ENCODE measurements around the gene OTUD7B.

Gene OTUD7B

GRCh38 chr1:149927056-149927562 is 83.4 kb downstream of the OTUD7B start:
- peaks cover 40 to 83% of the 10 kb centered on the region in 2 experiments for H3K36me3 ChIP-seq (ENCODE audit: control insufficient read depth in 1 of 2, insufficient read depth in 2 of 2, low read depth in 1 of 2, low read length in 2 of 2)
- H3K27me3 ChIP-seq (ENCODE audit: control insufficient read depth in 1 of 2, insufficient read depth in 1 of 2, low read length in 2 of 2): no peaks in the 10 kb centered on the region
- H3K27ac ChIP-seq (ENCODE audit: low read length, poor library complexity, severe bottlenecking): peak overlapping the region; percentile 88
- peaks cover 19% of the 10 kb centered on the region for H3K79me1 ChIP-seq (replicated peaks; ENCODE audit: low read length, poor library complexity, severe bottlenecking)
- DNase-seq: no peak
- H3K4ac ChIP-seq (ENCODE audit: low read depth in 1 of 2, low read length in 2 of 2): peak overlapping the region; percentile 6 to 86
- H2BK12ac ChIP-seq (ENCODE audit: low read length in 2 of 2): no peak overlapping the region
- peak overlapping the region; percentile 91 to 97 for H3K4me3 ChIP-seq (ENCODE audit: insufficient read depth in 1 of 2, low read depth in 1 of 2, low read length in 2 of 2)
- H4K8ac ChIP-seq (ENCODE audit: low read length): peak overlapping the region; percentile 70
- peaks cover 9% of the 10 kb centered on the region for H3K4me1 ChIP-seq (ENCODE audit: control insufficient read depth, insufficient read depth, low read depth, low read length)
- peak overlapping the region in 1 of 2 experiments; percentile 92 for H3K18ac ChIP-seq (ENCODE audit: low read depth in 1 of 2, low read length in 2 of 2)
- 2% methylated on average over 4 of the region's 10 CpGs for WGBS
- peak overlapping the region; percentile 70 for H2AK5ac ChIP-seq (ENCODE audit: low read length, severe bottlenecking)
- peak overlapping the region; percentile 20 for H3K4me2 ChIP-seq (ENCODE audit: low read length, poor library complexity, severe bottlenecking)
- no peak overlapping the region for H3K23ac ChIP-seq (ENCODE audit: low read length in 2 of 2)
- H3K9me3 ChIP-seq (ENCODE audit: control insufficient read depth, low read length): no peaks in the 10 kb centered on the region
- H2BK120ac ChIP-seq (ENCODE audit: low read depth, low read length): no peak overlapping the region
- peak overlapping the region; percentile 99 for H3K9ac ChIP-seq (ENCODE audit: low read length)
- H3K14ac ChIP-seq (ENCODE audit: low read length in 2 of 2): no peak overlapping the region
- H2BK5ac ChIP-seq (ENCODE audit: low read depth, low read length, poor library complexity, severe bottlenecking): peak overlapping the region; percentile 74
- H2AFZ ChIP-seq (ENCODE audit: low read depth, low read length): no peak overlapping the region
- H4K91ac ChIP-seq (ENCODE audit: low read length): no peak overlapping the region
- peak overlapping the region; percentile 34 for H2BK15ac ChIP-seq (ENCODE audit: low read depth, poor library complexity, severe bottlenecking)

DNA sequence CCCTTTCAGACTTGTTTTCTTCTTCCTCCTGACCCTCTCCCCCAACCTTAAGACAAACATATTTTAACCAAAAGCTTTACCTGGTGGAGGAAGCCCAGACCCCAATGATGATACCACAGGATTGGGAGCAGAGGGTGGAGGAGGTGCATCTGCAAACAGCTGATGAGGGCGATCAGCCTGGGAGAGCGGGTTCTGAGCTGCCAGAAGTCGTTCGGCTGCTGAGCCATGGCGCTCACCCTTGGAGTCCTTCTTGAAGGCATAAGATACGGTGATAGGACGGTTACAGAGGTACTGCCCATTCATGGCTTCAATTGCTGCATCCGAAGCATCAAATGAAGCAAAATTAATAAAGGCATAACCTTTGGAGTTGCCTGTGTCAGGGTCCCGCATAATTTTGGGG is 84.2 kb downstream of the OTUD7B start:
- no peak overlapping the region for H2BK120ac ChIP-seq (ENCODE audit: low read depth, low read length)
- H3K4me3 ChIP-seq (ENCODE audit: insufficient read depth in 1 of 2, low read depth in 1 of 2, low read length in 2 of 2): peak overlapping the region in 1 of 2 experiments; percentile 97
- H3K18ac ChIP-seq (ENCODE audit: low read depth in 1 of 2, low read length in 2 of 2): no peak overlapping the region
- no peak overlapping the region for H2AFZ ChIP-seq (ENCODE audit: low read depth, low read length)
- peak overlapping the region in 1 of 2 experiments; percentile 42 for H3K23ac ChIP-seq (ENCODE audit: low read length in 2 of 2)
- peak overlapping the region; percentile 6 for H3K4me2 ChIP-seq (ENCODE audit: low read length, poor library complexity, severe bottlenecking)
- H3K36me3 ChIP-seq (ENCODE audit: control insufficient read depth in 1 of 2, insufficient read depth in 2 of 2, low read depth in 1 of 2, low read length in 2 of 2): peaks cover 36 to 83% of the 10 kb centered on the region in 2 experiments
- H3K14ac ChIP-seq (ENCODE audit: low read length in 2 of 2): no peak overlapping the region
- 97% methylated on average over 9 of the region's 9 CpGs for WGBS
- H3K9me3 ChIP-seq (ENCODE audit: control insufficient read depth, low read length): no peaks in the 10 kb centered on the region
- H3K79me1 ChIP-seq (replicated peaks; ENCODE audit: low read length, poor library complexity, severe bottlenecking): peaks cover 19% of the 10 kb centered on the region
- no peak overlapping the region for H4K91ac ChIP-seq (ENCODE audit: low read length)
- no peak for DNase-seq
- H2BK5ac ChIP-seq (ENCODE audit: low read depth, low read length, poor library complexity, severe bottlenecking): no peak overlapping the region
- H2BK15ac ChIP-seq (ENCODE audit: low read depth, poor library complexity, severe bottlenecking): no peak overlapping the region
- H3K27me3 ChIP-seq (ENCODE audit: control insufficient read depth in 1 of 2, insufficient read depth in 1 of 2, low read length in 2 of 2): no peaks in the 10 kb centered on the region
- no peak overlapping the region for H2AK5ac ChIP-seq (ENCODE audit: low read length, severe bottlenecking)
- no peak overlapping the region for H3K9ac ChIP-seq (ENCODE audit: low read length)
- H4K8ac ChIP-seq (ENCODE audit: low read length): no peak overlapping the region
- no peak overlapping the region for H2BK12ac ChIP-seq (ENCODE audit: low read length in 2 of 2)
- H3K27ac ChIP-seq (ENCODE audit: low read length, poor library complexity, severe bottlenecking): no peak overlapping the region
- H3K4ac ChIP-seq (ENCODE audit: low read depth in 1 of 2, low read length in 2 of 2): no peak overlapping the region
- H3K4me1 ChIP-seq (ENCODE audit: control insufficient read depth, insufficient read depth, low read depth, low read length): peaks cover 9% of the 10 kb centered on the region

DNA sequence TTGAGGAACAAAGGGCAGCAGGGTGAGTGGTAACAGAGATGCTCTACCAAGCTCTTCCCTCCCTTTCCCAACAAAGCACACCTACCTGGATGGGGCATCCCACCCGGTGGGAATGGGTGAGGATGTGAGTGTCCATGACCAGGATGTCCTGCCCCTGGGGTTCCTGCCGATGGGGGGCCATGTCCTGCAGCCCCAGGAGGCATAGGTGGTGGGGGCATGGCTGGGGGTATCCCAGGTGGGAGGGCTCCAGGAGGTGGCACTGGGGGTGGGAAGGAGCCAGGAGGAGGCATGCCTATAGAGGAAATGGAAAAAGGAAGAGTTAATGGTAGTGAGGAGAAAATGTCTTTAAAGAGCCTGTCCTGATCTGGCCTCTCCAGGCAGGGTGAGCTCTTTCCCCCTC is 84.8 kb downstream of the OTUD7B start:
- 100% methylated on average over 2 of the region's 2 CpGs for WGBS
- H2BK15ac ChIP-seq (ENCODE audit: low read depth, poor library complexity, severe bottlenecking): no peak overlapping the region

GRCh38 chr1:149925345-149925744 is 85.2 kb downstream of the OTUD7B start:
- H2BK5ac ChIP-seq (ENCODE audit: low read depth, low read length, poor library complexity, severe bottlenecking): no peak overlapping the region
- 97% methylated on average over 3 of the region's 3 CpGs for WGBS
- H2BK12ac ChIP-seq (ENCODE audit: low read length in 2 of 2): no peak overlapping the region

More for the DNA sequence above, 84.8 kb downstream of the OTUD7B start:
- peaks cover 32 to 77% of the 10 kb centered on the region in 2 experiments for H3K36me3 ChIP-seq (ENCODE audit: control insufficient read depth in 1 of 2, insufficient read depth in 2 of 2, low read depth in 1 of 2, low read length in 2 of 2)
- H3K79me1 ChIP-seq (replicated peaks; ENCODE audit: low read length, poor library complexity, severe bottlenecking): peaks cover 17% of the 10 kb centered on the region
- H3K23ac ChIP-seq (ENCODE audit: low read length in 2 of 2): no peak overlapping the region
- DNase-seq: no peak
- no peak overlapping the region for H2AFZ ChIP-seq (ENCODE audit: low read depth, low read length)
- peak overlapping the region in 1 of 2 experiments; percentile 97 for H3K4me3 ChIP-seq (ENCODE audit: insufficient read depth in 1 of 2, low read depth in 1 of 2, low read length in 2 of 2)
- H3K27ac ChIP-seq (ENCODE audit: low read length, poor library complexity, severe bottlenecking): no peak overlapping the region
- H2AK5ac ChIP-seq (ENCODE audit: low read length, severe bottlenecking): no peak overlapping the region
- no peak overlapping the region for H3K18ac ChIP-seq (ENCODE audit: low read depth in 1 of 2, low read length in 2 of 2)
- no peak overlapping the region for H2BK12ac ChIP-seq (ENCODE audit: low read length in 2 of 2)
- no peak overlapping the region for H4K8ac ChIP-seq (ENCODE audit: low read length)
- no peaks in the 10 kb centered on the region for H3K27me3 ChIP-seq (ENCODE audit: control insufficient read depth in 1 of 2, insufficient read depth in 1 of 2, low read length in 2 of 2)
- no peak overlapping the region for H2BK5ac ChIP-seq (ENCODE audit: low read depth, low read length, poor library complexity, severe bottlenecking)
- no peaks in the 10 kb centered on the region for H3K9me3 ChIP-seq (ENCODE audit: control insufficient read depth, low read length)
- H3K4me2 ChIP-seq (ENCODE audit: low read length, poor library complexity, severe bottlenecking): no peak overlapping the region
- no peak overlapping the region for H4K91ac ChIP-seq (ENCODE audit: low read length)
- no peak overlapping the region for H3K14ac ChIP-seq (ENCODE audit: low read length in 2 of 2)
- no peak overlapping the region for H3K9ac ChIP-seq (ENCODE audit: low read length)
- H3K4ac ChIP-seq (ENCODE audit: low read depth in 1 of 2, low read length in 2 of 2): no peak overlapping the region
- peaks cover 9% of the 10 kb centered on the region for H3K4me1 ChIP-seq (ENCODE audit: control insufficient read depth, insufficient read depth, low read depth, low read length)
- H2BK120ac ChIP-seq (ENCODE audit: low read depth, low read length): no peak overlapping the region

More at GRCh38 chr1:149925345-149925744, 85.2 kb downstream of the OTUD7B start:
- Histone ChIP-seq H3K4me2 (ENCODE audit: low read length, poor library complexity, severe bottlenecking) (no peak overlapping the region), H3K9ac (ENCODE audit: low read length) (no peak overlapping the region), H3K27me3 (ENCODE audit: control insufficient read depth in 1 of 2, insufficient read depth in 1 of 2, low read length in 2 of 2) (no peaks in the 10 kb centered on the region), H2AK5ac (ENCODE audit: low read length, severe bottlenecking) (no peak overlapping the region), H4K91ac (ENCODE audit: low read length) (no peak overlapping the region), H2BK120ac (ENCODE audit: low read depth, low read length) (no peak overlapping the region), H4K8ac (ENCODE audit: low read length) (no peak overlapping the region), H3K27ac (ENCODE audit: low read length, poor library complexity, severe bottlenecking) (no peak overlapping the region), H3K9me3 (ENCODE audit: control insufficient read depth, low read length) (no peaks in the 10 kb centered on the region), H3K79me1 (replicated peaks; ENCODE audit: low read length, poor library complexity, severe bottlenecking) (peaks cover 17% of the 10 kb centered on the region), H3K14ac (ENCODE audit: low read length in 2 of 2) (no peak overlapping the region), H3K23ac (ENCODE audit: low read length in 2 of 2) (no peak overlapping the region), H3K36me3 (ENCODE audit: control insufficient read depth in 1 of 2, insufficient read depth in 2 of 2, low read depth in 1 of 2, low read length in 2 of 2) (peaks cover 32 to 73% of the 10 kb centered on the region in 2 experiments), H3K4me3 (ENCODE audit: insufficient read depth in 1 of 2, low read depth in 1 of 2, low read length in 2 of 2) (no peak overlapping the region), H3K4me1 (ENCODE audit: control insufficient read depth, insufficient read depth, low read depth, low read length) (peaks cover 9% of the 10 kb centered on the region), H2BK15ac (ENCODE audit: low read depth, poor library complexity, severe bottlenecking) (no peak overlapping the region), H3K4ac (ENCODE audit: low read depth in 1 of 2, low read length in 2 of 2) (no peak overlapping the region), H3K18ac (ENCODE audit: low read depth in 1 of 2, low read length in 2 of 2) (no peak overlapping the region), H2AFZ (ENCODE audit: low read depth, low read length) (no peak overlapping the region)
- no peak for DNase-seq
